ENCODE results near the gene DPF3.

Gene DPF3

DNA sequence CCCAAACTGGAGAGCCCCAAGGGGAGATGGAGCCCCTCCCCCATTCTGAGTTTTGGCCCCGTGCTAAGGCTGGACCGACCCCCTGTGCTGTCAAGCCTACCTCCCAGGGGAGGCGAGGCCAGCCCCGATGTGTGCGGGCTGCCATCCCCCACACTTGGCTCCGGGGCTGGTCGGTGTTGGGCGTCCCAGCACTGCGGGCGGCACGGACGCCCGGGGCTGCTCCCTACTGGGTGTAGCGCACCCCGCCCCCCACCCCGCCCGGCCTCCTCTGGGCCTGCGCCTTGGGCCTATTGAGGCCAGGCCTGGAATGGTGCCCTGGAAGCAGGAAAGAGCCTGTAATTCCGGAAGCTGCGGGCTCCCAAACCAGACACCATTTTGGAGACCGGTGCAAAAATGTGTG is 35.0 kb upstream of the DPF3 start:
- POLR2A ChIA-PET: no interaction called here

DNA sequence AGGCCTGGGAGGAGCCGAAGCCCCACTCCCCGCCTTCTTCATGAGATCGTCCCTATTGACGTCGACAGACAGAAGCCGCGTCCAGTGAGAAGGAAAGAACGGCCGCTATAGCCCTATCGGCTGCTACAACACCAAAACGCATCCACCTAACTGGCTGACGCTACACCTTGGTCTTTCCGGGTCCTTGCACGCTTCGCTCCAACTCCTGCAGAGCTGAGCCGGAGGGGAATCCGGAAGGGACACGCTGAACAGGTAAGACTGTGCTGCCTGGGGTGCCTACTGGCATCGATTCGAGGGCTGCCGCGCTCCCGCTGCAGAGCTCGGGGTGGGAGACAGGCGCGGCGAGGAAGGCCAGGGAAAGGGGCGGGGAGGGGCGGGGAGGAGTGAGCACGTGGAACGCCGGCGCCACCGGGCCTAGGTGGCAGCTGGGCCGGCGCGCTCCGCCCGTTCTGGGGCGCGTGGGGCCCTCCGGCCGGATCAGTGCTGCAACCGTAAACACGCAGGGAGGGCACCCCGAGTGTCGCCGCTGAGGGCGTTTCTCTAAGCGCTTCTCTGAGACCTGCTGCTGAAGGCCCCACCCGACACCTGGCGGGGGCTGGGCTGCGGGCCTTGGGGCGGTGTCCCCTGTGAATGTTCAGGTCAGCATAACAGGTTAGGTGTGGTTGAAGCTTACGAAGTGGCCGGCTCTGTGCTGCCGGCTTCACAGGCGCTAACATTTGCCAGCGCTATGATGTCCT is 32.6 kb upstream of the DPF3 start, which contains the start of gene DCAF4:
Gene DCAF4 (plus strand): TSS at position 173 of the 737 bp plus-strand sequence. CDS start 11,515 bp downstream, outside the sequence.
- TF ChIP-seq, protein P1, sequence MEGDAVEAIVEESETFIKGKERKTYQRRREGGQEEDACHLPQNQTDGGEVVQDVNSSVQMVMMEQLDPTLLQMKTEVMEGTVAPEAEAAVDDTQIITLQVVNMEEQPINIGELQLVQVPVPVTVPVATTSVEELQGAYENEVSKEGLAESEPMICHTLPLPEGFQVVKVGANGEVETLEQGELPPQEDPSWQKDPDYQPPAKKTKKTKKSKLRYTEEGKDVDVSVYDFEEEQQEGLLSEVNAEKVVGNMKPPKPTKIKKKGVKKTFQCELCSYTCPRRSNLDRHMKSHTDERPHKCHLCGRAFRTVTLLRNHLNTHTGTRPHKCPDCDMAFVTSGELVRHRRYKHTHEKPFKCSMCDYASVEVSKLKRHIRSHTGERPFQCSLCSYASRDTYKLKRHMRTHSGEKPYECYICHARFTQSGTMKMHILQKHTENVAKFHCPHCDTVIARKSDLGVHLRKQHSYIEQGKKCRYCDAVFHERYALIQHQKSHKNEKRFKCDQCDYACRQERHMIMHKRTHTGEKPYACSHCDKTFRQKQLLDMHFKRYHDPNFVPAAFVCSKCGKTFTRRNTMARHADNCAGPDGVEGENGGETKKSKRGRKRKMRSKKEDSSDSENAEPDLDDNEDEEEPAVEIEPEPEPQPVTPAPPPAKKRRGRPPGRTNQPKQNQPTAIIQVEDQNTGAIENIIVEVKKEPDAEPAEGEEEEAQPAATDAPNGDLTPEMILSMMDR (IDR thresholded peaks at IDR 0.05; ENCODE audit: control extremely low read depth, extremely low read depth, low read depth, missing control alignments): no peak
- ChIA-PET POLR2A (no interaction called here), CTCF (interaction anchor here (0.7 to 3.7 kb wide), 5 partner anchors 21 to 411 kb away, joined by 3 to 29 read pairs (median 5); no protein-coding TSS in a partner anchor)
- DNase-seq (ENCODE audit: extremely low spot score): peak; percentile 99

More for the DNA sequence above, 35.0 kb upstream of the DPF3 start:
- TF ChIP-seq, protein P1 (IDR thresholded peaks at IDR 0.05; ENCODE audit: control extremely low read depth, extremely low read depth, low read depth, missing control alignments): no peak
- CTCF ChIA-PET: interaction anchor here (1.3 kb wide), 1 partner anchor 415 kb away, joined by 4 read pairs; no protein-coding TSS in a partner anchor
- DNase-seq (ENCODE audit: extremely low spot score): no peak

DNA sequence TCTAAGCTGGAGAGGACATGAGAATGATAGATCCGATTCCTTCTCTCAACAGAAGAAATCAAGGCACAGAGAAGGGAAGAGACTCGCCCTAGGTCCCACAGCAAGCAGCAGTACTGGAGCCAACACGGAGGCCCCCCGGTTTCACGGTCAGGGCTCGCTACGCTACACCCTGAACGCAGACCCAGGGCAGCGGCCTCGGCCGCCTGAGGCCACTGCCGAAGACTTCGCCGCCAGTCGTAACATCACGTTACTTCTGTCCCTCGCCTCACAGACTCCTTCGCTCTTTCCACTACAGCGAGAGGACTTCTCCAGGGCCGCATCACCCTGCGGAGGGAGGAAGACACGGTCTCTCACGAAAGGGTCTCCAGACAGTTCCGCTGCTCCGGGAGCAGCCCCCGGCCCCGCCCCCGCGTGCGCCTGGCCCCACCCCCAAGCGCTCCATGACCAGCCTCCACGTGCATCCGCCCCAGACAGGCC is 32.0 kb upstream of the DPF3 start:
- ChIA-PET POLR2A (no interaction called here), CTCF (interaction anchor here (1.2 to 3.7 kb wide), 3 partner anchors 21 to 411 kb away, joined by 5 to 29 read pairs (median 15); no protein-coding TSS in a partner anchor)
- no peak for DNase-seq (ENCODE audit: extremely low spot score)
- TF ChIP-seq, protein P1 (IDR thresholded peaks at IDR 0.05; ENCODE audit: control extremely low read depth, extremely low read depth, low read depth, missing control alignments): no peak

DNA sequence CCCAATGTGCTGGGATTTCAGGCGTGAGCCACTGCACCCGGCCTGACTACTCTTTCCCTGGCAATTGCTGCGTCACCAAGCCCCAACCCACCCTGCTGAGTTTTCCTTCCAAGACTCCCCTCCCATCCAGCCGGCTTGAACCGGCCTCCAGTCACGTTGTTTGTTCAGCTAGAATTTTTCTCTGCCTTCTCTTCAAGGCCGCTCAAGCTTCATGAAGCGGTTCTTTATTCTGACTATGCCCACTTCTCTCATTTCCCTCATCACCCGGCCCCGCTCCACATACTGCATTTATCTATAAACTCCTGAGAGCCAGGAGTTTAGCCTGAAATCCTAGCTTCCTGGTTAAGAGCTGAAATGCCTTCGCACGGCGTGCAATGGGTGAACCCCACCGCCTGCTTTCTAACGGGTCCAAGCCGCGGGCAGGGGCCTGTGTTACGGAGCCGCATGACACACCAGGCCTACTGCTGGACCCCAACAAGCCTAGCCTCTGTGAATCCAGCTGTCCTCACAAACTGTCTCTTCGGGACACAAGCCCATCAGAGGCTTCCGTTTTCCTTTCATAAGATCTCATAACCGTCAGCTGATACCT is 31.4 kb upstream of the DPF3 start:
- DNase-seq (ENCODE audit: extremely low spot score): no peak

DNA sequence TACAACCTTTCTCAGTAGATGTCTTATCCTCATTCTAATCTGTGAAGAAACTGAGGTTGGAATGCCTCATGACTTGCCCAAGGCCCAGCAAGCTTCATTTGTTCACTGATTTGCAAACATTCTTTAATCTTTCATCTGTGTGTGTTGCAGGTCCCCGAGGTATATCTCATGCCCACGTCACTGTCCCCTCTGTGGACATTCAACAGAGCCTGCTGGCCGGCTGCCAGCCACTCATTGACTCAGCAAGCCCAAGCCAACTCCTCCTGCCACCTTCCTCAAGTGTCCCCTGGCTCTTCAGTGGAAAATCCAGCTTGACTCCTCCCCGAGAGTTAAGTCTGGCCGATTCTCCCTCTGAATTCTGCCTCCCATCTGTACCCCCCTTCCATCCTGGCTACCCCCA is 30.4 kb upstream of the DPF3 start:
- TF ChIP-seq, protein P1 (IDR thresholded peaks at IDR 0.05; ENCODE audit: control extremely low read depth, extremely low read depth, low read depth, missing control alignments): no peak
- DNase-seq (ENCODE audit: extremely low spot score): no peak
- POLR2A ChIA-PET: no interaction called here
- CTCF ChIA-PET: interaction anchor here (1.3 to 3.7 kb wide), 3 partner anchors 15 to 409 kb away, joined by 3 to 29 read pairs (median 6); no protein-coding TSS in a partner anchor

More for the DNA sequence above, 31.4 kb upstream of the DPF3 start:
- CTCF ChIA-PET: interaction anchor here (1.2 to 3.7 kb wide), 3 partner anchors 16 to 410 kb away, joined by 5 to 29 read pairs (median 6); no protein-coding TSS in a partner anchor
- TF ChIP-seq, protein P1 (IDR thresholded peaks at IDR 0.05; ENCODE audit: control extremely low read depth, extremely low read depth, low read depth, missing control alignments): no peak
- POLR2A ChIA-PET: no interaction called here

DNA sequence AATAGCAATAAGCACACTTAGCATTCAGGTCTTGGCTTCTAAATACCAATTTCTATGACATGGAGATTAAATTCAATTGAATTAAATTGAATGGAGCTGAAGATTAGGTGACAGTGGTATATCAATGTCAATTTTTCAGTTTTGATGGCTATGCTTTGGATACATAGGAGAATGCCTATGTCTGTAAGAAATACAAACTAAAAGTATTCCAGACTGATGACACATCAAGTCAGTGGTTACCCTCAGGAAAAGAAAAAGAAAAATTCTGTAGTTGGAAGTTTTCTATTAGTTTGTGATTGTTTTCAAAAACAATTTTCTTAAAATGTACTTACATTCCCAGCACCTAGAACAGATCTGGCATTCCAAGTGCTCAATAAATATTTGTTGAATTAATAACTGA is 27.5 kb upstream of the DPF3 start:
- ChIA-PET POLR2A (no interaction called here), CTCF (interaction anchor here (1.1 to 4.1 kb wide), 5 partner anchors 17 to 407 kb away, joined by 4 to 12 read pairs (median 6); no protein-coding TSS in a partner anchor)
- TF ChIP-seq, protein P1 (IDR thresholded peaks at IDR 0.05; ENCODE audit: control extremely low read depth, extremely low read depth, low read depth, missing control alignments): no peak
- DNase-seq (ENCODE audit: extremely low spot score): no peak

All from GM10248 (cell line).